ENCODE measurements around the gene AGAP1.

DNA sequence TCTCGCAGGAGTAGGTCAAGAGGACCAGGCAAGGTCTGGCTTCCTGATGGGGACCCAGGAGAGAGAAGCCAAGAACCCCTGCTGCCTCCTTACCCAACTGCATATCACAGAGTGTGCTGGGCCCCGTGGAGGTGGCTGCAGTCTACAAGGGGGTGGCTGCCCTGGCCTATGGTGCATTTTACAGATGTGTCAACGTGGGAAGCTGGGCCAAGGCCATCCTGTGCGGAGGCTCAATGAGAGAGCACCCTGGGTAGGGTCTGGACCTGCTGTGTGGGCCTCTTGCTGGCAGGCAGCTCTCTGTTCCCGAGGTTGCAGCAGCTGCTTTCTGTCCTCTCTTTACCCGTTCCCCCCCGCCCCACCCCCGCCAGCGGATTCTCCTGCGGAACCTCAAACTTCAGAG, 612.9 kb downstream of the AGAP1 start:
- TF ChIP-seq, protein P1, sequence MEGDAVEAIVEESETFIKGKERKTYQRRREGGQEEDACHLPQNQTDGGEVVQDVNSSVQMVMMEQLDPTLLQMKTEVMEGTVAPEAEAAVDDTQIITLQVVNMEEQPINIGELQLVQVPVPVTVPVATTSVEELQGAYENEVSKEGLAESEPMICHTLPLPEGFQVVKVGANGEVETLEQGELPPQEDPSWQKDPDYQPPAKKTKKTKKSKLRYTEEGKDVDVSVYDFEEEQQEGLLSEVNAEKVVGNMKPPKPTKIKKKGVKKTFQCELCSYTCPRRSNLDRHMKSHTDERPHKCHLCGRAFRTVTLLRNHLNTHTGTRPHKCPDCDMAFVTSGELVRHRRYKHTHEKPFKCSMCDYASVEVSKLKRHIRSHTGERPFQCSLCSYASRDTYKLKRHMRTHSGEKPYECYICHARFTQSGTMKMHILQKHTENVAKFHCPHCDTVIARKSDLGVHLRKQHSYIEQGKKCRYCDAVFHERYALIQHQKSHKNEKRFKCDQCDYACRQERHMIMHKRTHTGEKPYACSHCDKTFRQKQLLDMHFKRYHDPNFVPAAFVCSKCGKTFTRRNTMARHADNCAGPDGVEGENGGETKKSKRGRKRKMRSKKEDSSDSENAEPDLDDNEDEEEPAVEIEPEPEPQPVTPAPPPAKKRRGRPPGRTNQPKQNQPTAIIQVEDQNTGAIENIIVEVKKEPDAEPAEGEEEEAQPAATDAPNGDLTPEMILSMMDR (IDR thresholded peaks at IDR 0.05): no peak
- TF ChIP-seq POLR2A (IDR thresholded peaks at IDR 0.05): no peak

Data from heart left ventricle (tissue), 13 donors.